Suprapubic skin (tissue), 4 donors: ENCODE results near the gene SIN3B. TPM values are rescaled to one million over a fixed set of nuclear protein-coding genes. Genes with fewer than 3 reads are reported as not detected.
A peak's percentile ranks its signal among the peaks of the same experiment; 100 is the strongest.

Experiments used
- DNase-seq, 2 donors: peaks; one replicate each; pipeline ENCODE4 v3.0.0-alpha.2; 2019; ENCODE audit warnings: low spot score in 2 of 2
- H3K27ac ChIP-seq: fragments of 200-600 bp; sonication (generic); one replicate; pipeline ENCODE4 v1.5.1; 2019
- H3K27me3 ChIP-seq: fragments of 200-600 bp; sonication (generic); one replicate; pipeline ENCODE4 v1.5.1; 2019
- H3K36me3 ChIP-seq: fragments of 200-600 bp; sonication (generic); one replicate; pipeline ENCODE4 v1.5.1; 2019
- H3K4me1 ChIP-seq: fragments of 200-600 bp; sonication (generic); one replicate; pipeline ENCODE4 v1.5.1; 2019
- H3K4me3 ChIP-seq: fragments of 200-600 bp; sonication (generic); one replicate; pipeline ENCODE4 v1.5.1; 2019; ENCODE audit warnings: mild to moderate bottlenecking
- H3K9me3 ChIP-seq: fragments of 200-600 bp; sonication (generic); one replicate; pipeline ENCODE4 v1.5.1; 2019
- CTCF ChIP-seq, 2 donors: fragments of 200-600 bp in 1 of 2; fragments of 450-650 bp in 1 of 2; sonication (generic) in 1 of 2; IDR thresholded peaks; one replicate each; pipeline ENCODE4 v1.5.1; 2016 to 2019; ENCODE audit warnings: antibody characterized with exemption in 2 of 2, mild to moderate bottlenecking in 1 of 2, moderate library complexity in 1 of 2
- EP300 ChIP-seq: sonication (generic); formaldehyde crosslinking; IDR thresholded peaks from one replicate; pipeline ENCODE4 v1.6.1; 2017; ENCODE audit warnings: antibody characterized with exemption
- POLR2A ChIP-seq, 2 donors: fragments of 450-650 bp; IDR thresholded peaks; one replicate each; pipeline ENCODE4 v1.6.1; 2017; ENCODE audit warnings: antibody characterized with exemption in 2 of 2, mild to moderate bottlenecking in 2 of 2, moderate library complexity in 2 of 2
- POLR2AphosphoS5 ChIP-seq, 3 donors: sonication (generic); formaldehyde crosslinking; IDR thresholded peaks; one replicate each; pipeline ENCODE4 v1.6.1; 2017; ENCODE audit warnings: antibody characterized with exemption in 3 of 3
- WGBS: methylation state at CpG from one replicate; pipeline ENCODE4 v1.1.5; 2018; 5-methylcytosine and 5-hydroxymethylcytosine counted together
- total RNA-seq, 4 donors: library from RNA; depleted of rRNA; stranded (reverse); fragments of >200 nt; gene quantifications; one replicate each; pipeline ENCODE4 v1.1.0, GENCODE V29; 2016

SIN3B gene
- total RNA-seq, 4 donors from 2014 or later, result 32.1 to 122 (median 39.4) TPM

GRCh38 chr19:16897029-16897855 lies 68.0 kb downstream of the SIN3B start:
- peaks cover 21% of the 10 kb centered on the region for H3K4me1 ChIP-seq
- H3K27me3 ChIP-seq, result no peaks in the 10 kb centered on the region
- H3K36me3 ChIP-seq, result no peaks in the 10 kb centered on the region
- H3K27ac ChIP-seq, result peak overlapping the region; percentile 70
- peak overlapping the region; percentile 70 for H3K4me3 ChIP-seq
- TF ChIP-seq CTCF (IDR thresholded peaks at IDR 0.05) (no peak), POLR2A (IDR thresholded peaks at IDR 0.05) (no peak), POLR2AphosphoS5 (IDR thresholded peaks at IDR 0.05) (no peak), EP300 (no peak)
- DNase-seq, result peak; percentile 96 to 97
- no peaks in the 10 kb centered on the region for H3K9me3 ChIP-seq
- 4% methylated on average over 38 of the region's 68 CpGs for WGBS

GRCh38 chr19:16897856-16898161 lies 68.6 kb downstream of the SIN3B start:
- 20% methylated on average over 20 of the region's 30 CpGs for WGBS
- TF ChIP-seq POLR2AphosphoS5 (IDR thresholded peaks at IDR 0.05) (no peak), CTCF (IDR thresholded peaks at IDR 0.05) (no peak), EP300 (no peak), POLR2A (IDR thresholded peaks at IDR 0.05) (no peak)
- peak overlapping the region; percentile 70 for H3K4me3 ChIP-seq
- DNase-seq, result no peak
- peaks cover 21% of the 10 kb centered on the region for H3K4me1 ChIP-seq
- no peaks in the 10 kb centered on the region for H3K27me3 ChIP-seq
- H3K9me3 ChIP-seq, result no peaks in the 10 kb centered on the region
- no peaks in the 10 kb centered on the region for H3K36me3 ChIP-seq
- H3K27ac ChIP-seq, result peak overlapping the region; percentile 70

- TF ChIP-seq POLR2AphosphoS5 (IDR thresholded peaks at IDR 0.05) (no peak), EP300 (no peak), CTCF (IDR thresholded peaks at IDR 0.05) (no peak), POLR2A (IDR thresholded peaks at IDR 0.05) (no peak)
- no peak overlapping the region for H3K27ac ChIP-seq
- peak in 1 of 2 donors; percentile 38 for DNase-seq
Observed at GRCh38 chr19:16898361-16899015, 69.3 kb downstream of the SIN3B start.

GRCh38 chr19:16899566-16900075 lies 70.4 kb downstream of the SIN3B start:
- Histone ChIP-seq H3K4me1 (peaks cover 21% of the 10 kb centered on the region), H3K36me3 (no peaks in the 10 kb centered on the region), H3K9me3 (no peaks in the 10 kb centered on the region), H3K27me3 (no peaks in the 10 kb centered on the region), H3K27ac (no peak overlapping the region), H3K4me3 (no peak overlapping the region)
- TF ChIP-seq POLR2AphosphoS5 (IDR thresholded peaks at IDR 0.05) (no peak), CTCF (IDR thresholded peaks at IDR 0.05) (peak in 1 of 2 donors; percentile 32), POLR2A (IDR thresholded peaks at IDR 0.05) (no peak)
- peak in 1 of 2 donors; percentile 66 for DNase-seq
- WGBS, result 34% methylated on average over 7 of the region's 7 CpGs

More at GRCh38 chr19:16898361-16899015, 69.3 kb downstream of the SIN3B start:
- H3K9me3 ChIP-seq, result no peaks in the 10 kb centered on the region
- WGBS, result 89% methylated on average over 12 of the region's 12 CpGs
- H3K27me3 ChIP-seq, result no peaks in the 10 kb centered on the region
- no peaks in the 10 kb centered on the region for H3K36me3 ChIP-seq
- peaks cover 21% of the 10 kb centered on the region for H3K4me1 ChIP-seq
- H3K4me3 ChIP-seq, result no peak overlapping the region

GRCh38 chr19:16901491-16902175 lies 72.4 kb downstream of the SIN3B start:
- TF ChIP-seq EP300 (no peak), CTCF (IDR thresholded peaks at IDR 0.05) (no peak), POLR2A (IDR thresholded peaks at IDR 0.05) (no peak), POLR2AphosphoS5 (IDR thresholded peaks at IDR 0.05) (no peak)
- Histone ChIP-seq H3K36me3 (no peaks in the 10 kb centered on the region), H3K4me1 (peaks cover 7% of the 10 kb centered on the region), H3K27me3 (no peaks in the 10 kb centered on the region), H3K9me3 (no peaks in the 10 kb centered on the region), H3K4me3 (no peak overlapping the region), H3K27ac (no peak overlapping the region)
- no peak for DNase-seq
- 89% methylated on average over 9 of the region's 19 CpGs for WGBS
